HepG2 (cell line): Measurements from ENCODE around the gene DOC2A. TPM values are rescaled to one million over a fixed set of nuclear protein-coding genes. Genes with fewer than 3 reads are reported as not detected.
A peak's percentile ranks its signal among the peaks of the same experiment; 100 is the strongest.

Experiments used
- ATF3 ChIP-seq: sonication (generic); formaldehyde crosslinking; IDR thresholded peaks from 2 replicates; pipeline ENCODE4 v1.4.0; 2020; ENCODE audit warnings: missing genetic modification reagents
- BCLAF1 ChIP-seq: fragments of 450-650 bp; IDR thresholded peaks from 2 replicates; pipeline ENCODE4 v1.6.1; 2017; ENCODE audit warnings: mild to moderate bottlenecking
- DMTF1 ChIP-seq: sonication (generic); formaldehyde crosslinking; IDR thresholded peaks from 2 replicates; pipeline ENCODE4 v1.4.0; 2020; ENCODE audit warnings: mild to moderate bottlenecking, missing genetic modification reagents
- EHMT2 ChIP-seq: fragments of 200-600 bp; sonication (generic); IDR thresholded peaks from 2 replicates; pipeline ENCODE4 v1.7.0; 2017; ENCODE audit warnings: antibody characterized with exemption, low read depth, low read length, borderline replicate concordance
- ELK4 ChIP-seq: sonication (generic); formaldehyde crosslinking; IDR thresholded peaks from 2 replicates; pipeline ENCODE4 v1.9.0; 2021; ENCODE audit warnings: missing genetic modification reagents, borderline replicate concordance
- ERF ChIP-seq: IDR thresholded peaks from 2 replicates; pipeline ENCODE4 v1.6.1; 2018; ENCODE audit warnings: missing biosample characterization, missing genetic modification reagents
- GZF1 ChIP-seq: sonication (generic); formaldehyde crosslinking; IDR thresholded peaks from 2 replicates; pipeline ENCODE4 v1.5.1; 2020; ENCODE audit warnings: mild to moderate bottlenecking, missing genetic modification reagents
- HOXA7 ChIP-seq: sonication (generic); formaldehyde crosslinking; IDR thresholded peaks from 2 replicates; pipeline ENCODE4 v1.8.1; 2022; ENCODE audit warnings: mild to moderate bottlenecking, missing genetic modification reagents, moderate library complexity
- JDP2 ChIP-seq: sonication (generic); formaldehyde crosslinking; IDR thresholded peaks from 2 replicates; pipeline ENCODE4 v1.8.1; 2022; ENCODE audit warnings: missing genetic modification reagents, borderline replicate concordance
- PHF20 ChIP-seq: sonication (generic); formaldehyde crosslinking; IDR thresholded peaks from 2 replicates; pipeline ENCODE4 v1.5.0; 2020; ENCODE audit warnings: mild to moderate bottlenecking, missing genetic modification reagents
- PRDM4 ChIP-seq: sonication (generic); formaldehyde crosslinking; IDR thresholded peaks from 2 replicates; pipeline ENCODE4 v1.9.0; 2021; ENCODE audit warnings: missing genetic modification reagents, borderline replicate concordance
- SATB2 ChIP-seq: sonication (generic); formaldehyde crosslinking; IDR thresholded peaks from 2 replicates; pipeline ENCODE4 v1.5.0; 2020; ENCODE audit warnings: missing genetic modification reagents
- SCMH1 ChIP-seq: sonication (generic); formaldehyde crosslinking; IDR thresholded peaks from 2 replicates; pipeline ENCODE4 v1.9.0; 2021; ENCODE audit warnings: missing genetic modification reagents, mild to moderate bottlenecking, borderline replicate concordance
- ZFP82 ChIP-seq: sonication (generic); formaldehyde crosslinking; IDR thresholded peaks from 2 replicates; pipeline ENCODE4 v1.5.1; 2020; ENCODE audit warnings: mild to moderate bottlenecking, missing genetic modification reagents, borderline replicate concordance
- ZNF17 ChIP-seq: sonication (generic); formaldehyde crosslinking; IDR thresholded peaks from 2 replicates; pipeline ENCODE4 v1.5.0; 2020; ENCODE audit warnings: mild to moderate bottlenecking, missing genetic modification reagents
- ZNF546 ChIP-seq: sonication (generic); formaldehyde crosslinking; conservative IDR thresholded peaks from 2 replicates; pipeline ENCODE4 v1.8.1; 2023; ENCODE audit warnings: mild to moderate bottlenecking, missing genetic modification reagents
- ZNF552 ChIP-seq: sonication (generic); formaldehyde crosslinking; IDR thresholded peaks from 2 replicates; pipeline ENCODE4 v1.9.0; 2022; ENCODE audit warnings: missing genetic modification reagents, mild to moderate bottlenecking, borderline replicate concordance
- ZNF776 ChIP-seq: sonication (generic); formaldehyde crosslinking; IDR thresholded peaks from 2 replicates; pipeline ENCODE4 v1.4.0; 2020; ENCODE audit warnings: mild to moderate bottlenecking, missing genetic modification reagents
- ZNF784 ChIP-seq: sonication (generic); formaldehyde crosslinking; IDR thresholded peaks from 2 replicates; pipeline ENCODE4 v1.5.1; 2020; ENCODE audit warnings: missing genetic modification reagents, mild to moderate bottlenecking, borderline replicate concordance
- polyA plus RNA-seq, 8 experiments: library from polyadenylated mRNA; depleted of rRNA in 3 of 8; stranded (reverse) in 7 of 8; unstranded in 1 of 8; fragments of >200 nt; fragmentation: Illumina TruSeq in 4 of 8; extraction: Trizol in 4 of 8; gene quantifications; 2 replicates each; pipeline versions ENCODE4 v1.2.1 to v1.2.3, GENCODE V29; 2011 to 2016; ENCODE audit warnings: low read depth in 4 of 8, missing spikeins in 1 of 8, mixed read lengths in 1 of 8; ENCODE audit not compliant: insufficient read depth in 1 of 8
- total RNA-seq, 5 experiments: library from RNA; depleted of rRNA; stranded (reverse); fragments of >200 nt; fragmentation: Illumina TruSeq; extraction: Trizol; gene quantifications; 2 replicates each; pipeline ENCODE4 v1.2.3, GENCODE V29; 2016; ENCODE audit warnings: low read depth in 1 of 5

Gene DOC2A
- total and polyA plus RNA-seq, 2 of the 13 experiments (the other 11 are each of a cell fraction or from before 2014, with no cell fraction given) = 0.15 to 0.55 TPM

- TF ChIP-seq ZNF546 (CRISPR knock-in tag) = no peak; the same call in 1 of the 2 replicates
- peak; percentile 78 for TF ChIP-seq ATF3 (CRISPR knock-in tag)
- TF ChIP-seq EHMT2 = no peak
- TF ChIP-seq ZNF784 (CRISPR knock-in tag) = peak; percentile 96
- peak; percentile 62; the same call in 1 of the 2 replicates for TF ChIP-seq SATB2 (CRISPR knock-in tag)
- peak; percentile 84; the same call in 1 of the 2 replicates for TF ChIP-seq JDP2 (CRISPR knock-in tag)
- no peak for TF ChIP-seq GZF1 (CRISPR knock-in tag)
- TF ChIP-seq ZNF17 (CRISPR knock-in tag) = no peak
- no peak for TF ChIP-seq BCLAF1
- TF ChIP-seq ERF = peak; percentile 97
- peak; percentile 92; the same call in 1 of the 2 replicates for TF ChIP-seq ZNF552 (CRISPR knock-in tag)
- peak; percentile 86; the same call in 1 of the 2 replicates for TF ChIP-seq ZNF776 (CRISPR knock-in tag)
- TF ChIP-seq HOXA7 (CRISPR knock-in tag) = no peak
- TF ChIP-seq SCMH1 (CRISPR knock-in tag) = no peak
- TF ChIP-seq ZFP82 (CRISPR knock-in tag) = no peak
- TF ChIP-seq PRDM4 = peak; percentile 85; the same call in 1 of the 2 replicates
- TF ChIP-seq ELK4 (CRISPR knock-in tag) = no peak
- TF ChIP-seq DMTF1 (CRISPR knock-in tag) = peak; percentile 90; the same call in 1 of the 2 replicates
- TF ChIP-seq PHF20 (CRISPR knock-in tag) = peak; percentile 86
Measured at GRCh38 chr16:30052671-30053372, 42.0 kb upstream of the DOC2A start (continued).
